Astrocyte (in vitro differentiated cells and primary cell): ENCODE measurements around the gene ATP1A2. TPM values are rescaled to one million over a fixed set of nuclear protein-coding genes. Genes with fewer than 3 reads are reported as not detected.
"Not testable (repeated sequence)": the region's sequence is repeated elsewhere in the genome, so short reads cannot be mapped to it uniquely, and the experiment has no call there.

Experiments used
- DNase-seq: peaks from one replicate; pipeline ENCODE4 v3.0.0-alpha.2; 2010; ENCODE audit warnings: low read depth
- FAIRE-seq: peaks from 2 replicates; lab custom pipeline; 2011; peaks lifted over from hg19 to GRCh38; lab: Jason Lieb, UNC
- H2AFZ ChIP-seq: 2 replicates; pipeline ENCODE4 v1.6.0; 2012; ENCODE audit warnings: low read depth, low read length, inconsistent platforms
- H3K27ac ChIP-seq: 2 replicates; pipeline ENCODE4 v1.5.1; 2011; ENCODE audit warnings: low read depth, low read length, inconsistent platforms
- H3K27me3 ChIP-seq: 2 replicates; pipeline ENCODE4 v1.6.0; 2011; ENCODE audit warnings: low read length, inconsistent platforms; ENCODE audit not compliant: insufficient read depth
- H3K36me3 ChIP-seq: 2 replicates; pipeline ENCODE4 v1.5.1; 2011; ENCODE audit warnings: low read length, inconsistent platforms; ENCODE audit not compliant: insufficient read depth
- H3K4me1 ChIP-seq: 2 replicates; pipeline ENCODE4 v1.5.1; 2011; ENCODE audit warnings: low read length, inconsistent platforms; ENCODE audit not compliant: insufficient read depth
- H3K4me2 ChIP-seq: 2 replicates; pipeline ENCODE4 v1.6.0; 2012; ENCODE audit warnings: low read length, inconsistent platforms
- H3K4me3 ChIP-seq: 2 replicates; pipeline ENCODE4 v1.5.1; 2011; ENCODE audit warnings: low read depth, mild to moderate bottlenecking, low read length, inconsistent platforms; ENCODE audit not compliant: insufficient read depth
- H3K79me2 ChIP-seq: 2 replicates; pipeline ENCODE4 v1.6.0; 2012; ENCODE audit warnings: mild to moderate bottlenecking, low read length, inconsistent platforms; ENCODE audit not compliant: insufficient read depth
- H3K9ac ChIP-seq: 2 replicates; pipeline ENCODE4 v1.6.0; 2012; ENCODE audit warnings: mild to moderate bottlenecking, low read length, inconsistent platforms
- H3K9me3 ChIP-seq: 2 replicates; pipeline ENCODE4 v1.5.1; 2012; ENCODE audit warnings: low read depth, mild to moderate bottlenecking, low read length, inconsistent platforms; ENCODE audit not compliant: insufficient read depth
- H4K20me1 ChIP-seq: 2 replicates; pipeline ENCODE4 v1.6.0; 2012; ENCODE audit warnings: low read length, inconsistent platforms; ENCODE audit not compliant: insufficient read depth
- H3K27ac Mint-ChIP-seq: one replicate; pipeline ENCODE4 v1.8.0; 2021; ENCODE audit warnings: mild to moderate bottlenecking, mixed read lengths; ENCODE audit not compliant: unreplicated experiment
- H3K27me3 Mint-ChIP-seq: one replicate; pipeline ENCODE4 v1.8.0; 2021; ENCODE audit warnings: low read depth, mixed read lengths; ENCODE audit not compliant: unreplicated experiment
- H3K36me3 Mint-ChIP-seq: one replicate; pipeline ENCODE4 v1.8.0; 2021; ENCODE audit warnings: low read depth, mixed read lengths; ENCODE audit not compliant: unreplicated experiment
- H3K4me1 Mint-ChIP-seq: one replicate; pipeline ENCODE4 v1.8.0; 2021; ENCODE audit warnings: low read depth, mixed read lengths; ENCODE audit not compliant: unreplicated experiment
- H3K4me3 Mint-ChIP-seq: one replicate; pipeline ENCODE4 v1.8.0; 2021; ENCODE audit warnings: mild to moderate bottlenecking, moderate library complexity, mixed read lengths; ENCODE audit not compliant: unreplicated experiment
- H3K9me3 Mint-ChIP-seq: one replicate; pipeline ENCODE4 v1.8.0; 2021; ENCODE audit warnings: mild to moderate bottlenecking, mixed read lengths; ENCODE audit not compliant: unreplicated experiment
- EZH2 ChIP-seq: IDR thresholded peaks from 2 replicates; pipeline ENCODE4 v1.6.1; 2012; ENCODE audit warnings: mild to moderate bottlenecking, low read length, inconsistent platforms; ENCODE audit not compliant: insufficient read depth
- total RNA-seq: library from RNA; stranded (reverse); gene quantifications from 2 replicates; pipeline ENCODE4 v1.2.1, GENCODE V29; 2021
- TF ChIP-seq, protein P1 (sequence below): IDR thresholded peaks from 2 replicates; pipeline ENCODE4 v1.5.1; 2011; ENCODE audit warnings: low read depth, mild to moderate bottlenecking, inconsistent platforms, low read length, moderate library complexity; ENCODE audit not compliant: insufficient read depth

Gene ATP1A2
- total RNA-seq, 1 donor from 2014 or later = 2.5 TPM

- TF ChIP-seq EZH2 = no peak
- TF ChIP-seq, protein P1, sequence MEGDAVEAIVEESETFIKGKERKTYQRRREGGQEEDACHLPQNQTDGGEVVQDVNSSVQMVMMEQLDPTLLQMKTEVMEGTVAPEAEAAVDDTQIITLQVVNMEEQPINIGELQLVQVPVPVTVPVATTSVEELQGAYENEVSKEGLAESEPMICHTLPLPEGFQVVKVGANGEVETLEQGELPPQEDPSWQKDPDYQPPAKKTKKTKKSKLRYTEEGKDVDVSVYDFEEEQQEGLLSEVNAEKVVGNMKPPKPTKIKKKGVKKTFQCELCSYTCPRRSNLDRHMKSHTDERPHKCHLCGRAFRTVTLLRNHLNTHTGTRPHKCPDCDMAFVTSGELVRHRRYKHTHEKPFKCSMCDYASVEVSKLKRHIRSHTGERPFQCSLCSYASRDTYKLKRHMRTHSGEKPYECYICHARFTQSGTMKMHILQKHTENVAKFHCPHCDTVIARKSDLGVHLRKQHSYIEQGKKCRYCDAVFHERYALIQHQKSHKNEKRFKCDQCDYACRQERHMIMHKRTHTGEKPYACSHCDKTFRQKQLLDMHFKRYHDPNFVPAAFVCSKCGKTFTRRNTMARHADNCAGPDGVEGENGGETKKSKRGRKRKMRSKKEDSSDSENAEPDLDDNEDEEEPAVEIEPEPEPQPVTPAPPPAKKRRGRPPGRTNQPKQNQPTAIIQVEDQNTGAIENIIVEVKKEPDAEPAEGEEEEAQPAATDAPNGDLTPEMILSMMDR = peak; percentile 66
- no peaks in the 10 kb centered on the region for H3K9me3 ChIP-seq
- FAIRE-seq = no peak
- no peak overlapping the region for H2AFZ ChIP-seq
- no peak overlapping the region for H3K9ac ChIP-seq
- no peak overlapping the region for H3K4me2 ChIP-seq
- H3K36me3 ChIP-seq = no peaks in the 10 kb centered on the region
- no peaks in the 10 kb centered on the region for H3K4me1 ChIP-seq
- peaks cover 24% of the 10 kb centered on the region for H3K27me3 Mint-ChIP-seq
- H3K4me3 Mint-ChIP-seq = no peak overlapping the region
- H3K4me1 Mint-ChIP-seq = peaks cover 17% of the 10 kb centered on the region
- H3K79me2 ChIP-seq = no peaks in the 10 kb centered on the region
- H3K36me3 Mint-ChIP-seq = no peaks in the 10 kb centered on the region
- no peak overlapping the region for H3K4me3 ChIP-seq
- peak overlapping the region; percentile 65 for H3K27ac Mint-ChIP-seq
- no peaks in the 10 kb centered on the region for H4K20me1 ChIP-seq
- no peak overlapping the region for H3K27ac ChIP-seq
- peaks cover 19% of the 10 kb centered on the region for H3K27me3 ChIP-seq
- H3K9me3 Mint-ChIP-seq = peaks cover 4% of the 10 kb centered on the region
- peak; percentile 22 for DNase-seq
Observed at GRCh38 chr1:160108888-160109662, 6.5 kb upstream of the ATP1A2 start.

DNA sequence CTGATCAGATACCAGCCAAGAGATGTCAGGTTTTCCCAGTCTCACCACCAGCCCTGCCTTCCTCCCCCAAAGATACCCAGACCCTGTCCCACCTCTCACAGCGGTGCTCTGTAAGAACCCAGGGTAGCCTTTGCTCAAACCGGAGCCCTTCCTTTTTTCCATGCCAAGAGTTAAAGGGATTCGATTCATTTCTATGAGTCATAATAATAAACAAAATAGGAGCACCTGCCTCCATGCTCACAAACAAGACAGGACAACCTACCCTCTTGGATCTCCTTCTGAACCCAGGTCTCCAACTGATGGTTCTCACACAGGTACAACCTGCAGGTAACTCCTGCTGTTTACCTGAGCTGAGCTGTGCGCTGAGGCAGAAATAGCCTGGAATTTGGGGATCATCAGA is 5.9 kb upstream of the ATP1A2 start:
- Histone ChIP-seq H4K20me1 (no peaks in the 10 kb centered on the region), H3K9ac (no peak overlapping the region), H3K27me3 (peaks cover 22% of the 10 kb centered on the region), H2AFZ (no peak overlapping the region), H3K79me2 (no peaks in the 10 kb centered on the region), H3K36me3 (no peaks in the 10 kb centered on the region), H3K27ac (no peak overlapping the region), H3K4me2 (no peak overlapping the region), H3K9me3 (no peaks in the 10 kb centered on the region), H3K4me3 (no peak overlapping the region), H3K4me1 (no peaks in the 10 kb centered on the region)
- TF ChIP-seq, protein P1 = no peak
- TF ChIP-seq EZH2 = no peak
- Mint-ChIP-seq H3K4me3 (no peak overlapping the region), H3K9me3 (peaks cover 4% of the 10 kb centered on the region), H3K36me3 (no peaks in the 10 kb centered on the region), H3K27me3 (peaks cover 30% of the 10 kb centered on the region), H3K27ac (no peak overlapping the region), H3K4me1 (peaks cover 17% of the 10 kb centered on the region)
- FAIRE-seq (no peak), DNase-seq (no peak)

DNA sequence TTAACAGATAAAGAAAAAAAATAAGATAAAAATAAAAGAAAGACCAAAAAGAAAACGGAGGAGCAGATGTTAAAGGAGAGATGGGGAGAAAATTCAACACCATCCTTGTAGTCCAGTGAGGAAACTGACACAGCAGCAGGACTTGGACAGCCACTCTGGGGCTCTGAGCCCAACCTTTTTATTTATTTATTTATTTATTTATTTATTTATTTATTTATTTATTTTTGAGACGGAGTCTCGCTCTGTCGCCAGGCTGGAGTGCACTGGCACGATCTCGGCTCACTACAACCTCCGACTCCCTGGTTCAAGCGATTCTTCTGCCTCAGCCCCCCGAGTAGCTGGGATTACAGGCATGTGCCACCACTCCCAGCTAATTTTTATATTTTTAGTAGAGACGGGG is 4.1 kb upstream of the ATP1A2 start:
- not testable (repeated sequence) for H3K4me3 ChIP-seq, H3K79me2 ChIP-seq, H2AFZ ChIP-seq, H3K27ac ChIP-seq, FAIRE-seq, H3K4me1 ChIP-seq, H3K36me3 Mint-ChIP-seq, H3K36me3 ChIP-seq, H3K9me3 Mint-ChIP-seq, H3K27ac Mint-ChIP-seq, H3K4me3 Mint-ChIP-seq, H3K4me2 ChIP-seq, DNase-seq, H4K20me1 ChIP-seq, H3K9me3 ChIP-seq, H3K9ac ChIP-seq
- H3K4me1 Mint-ChIP-seq = peaks cover 17% of the 10 kb centered on the region
- H3K27me3 Mint-ChIP-seq = peaks cover 38% of the 10 kb centered on the region
- H3K27me3 ChIP-seq = peaks cover 25% of the 10 kb centered on the region
